SHP77 treated with DMSO at 0.1 percent for 48 hours (cell line): ENCODE results near the gene FARSB.

Source experiments
- DNase-seq: peaks from one replicate; lab custom pipeline; 2025; lab: John Stamatoyannopoulos, UW

FARSB gene

DNA sequence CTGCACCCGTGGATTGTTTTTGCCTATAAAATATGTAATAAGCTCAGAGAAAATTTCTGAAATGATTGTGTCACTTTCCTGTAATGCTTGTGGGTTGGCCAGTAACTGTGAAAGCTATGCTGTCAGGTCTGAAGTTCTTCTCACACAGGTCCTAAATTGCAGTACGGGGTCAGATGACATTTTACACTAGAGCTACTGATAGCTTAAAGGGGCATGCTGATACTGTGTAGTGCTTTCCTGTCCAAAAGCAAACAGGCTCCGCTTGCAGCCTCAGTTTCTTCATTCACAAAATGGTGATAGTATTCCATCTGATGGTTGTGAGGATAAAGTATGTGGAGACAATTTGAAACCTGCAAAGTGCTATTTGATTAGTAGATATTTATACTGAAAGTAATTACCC lies 7.6 kb upstream of the FARSB start:
- DNase-seq, result no peak

DNA sequence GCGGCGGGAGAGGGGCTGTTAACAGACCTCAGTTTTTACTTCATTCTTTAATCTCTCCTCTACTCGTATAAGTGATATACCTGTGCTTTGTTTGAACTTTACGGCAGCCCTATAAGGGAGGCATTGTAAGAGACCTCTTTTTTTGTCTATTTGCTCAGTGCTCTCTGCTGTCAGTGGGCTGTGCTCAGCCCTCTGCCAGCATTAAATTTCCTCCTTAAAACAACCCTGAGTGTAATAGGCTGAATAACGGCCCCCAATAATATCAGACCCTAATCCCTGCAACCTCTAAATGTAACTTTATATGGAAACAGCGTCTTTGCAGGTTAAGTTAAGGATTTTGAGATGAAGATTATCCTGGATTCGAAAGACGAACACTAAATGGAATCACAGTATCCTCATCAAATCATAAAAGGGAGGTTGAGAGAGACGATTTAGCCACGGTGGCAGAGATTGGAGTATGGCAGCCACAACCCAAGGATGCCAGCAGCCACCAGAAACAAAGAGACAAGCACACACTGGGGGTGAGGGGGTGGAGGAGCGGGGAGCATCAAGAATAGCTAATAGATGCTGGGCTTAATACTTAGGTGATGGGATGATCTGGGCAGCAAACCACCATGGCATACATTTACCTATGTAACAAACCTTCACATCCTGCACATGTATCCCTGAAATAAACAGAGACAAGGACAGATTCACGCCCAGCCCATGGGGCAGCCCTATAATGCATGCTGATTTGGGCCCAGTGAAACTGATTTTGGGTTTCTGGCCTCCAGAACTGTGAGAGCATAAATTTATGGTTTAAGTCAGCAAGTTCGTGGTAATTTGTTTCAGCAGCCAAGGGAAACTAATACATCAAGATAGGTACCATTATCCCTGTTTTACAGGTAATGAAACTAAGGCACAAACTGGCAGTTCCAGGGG lies 894 bp upstream of the FARSB start:
- no peak for DNase-seq

DNA sequence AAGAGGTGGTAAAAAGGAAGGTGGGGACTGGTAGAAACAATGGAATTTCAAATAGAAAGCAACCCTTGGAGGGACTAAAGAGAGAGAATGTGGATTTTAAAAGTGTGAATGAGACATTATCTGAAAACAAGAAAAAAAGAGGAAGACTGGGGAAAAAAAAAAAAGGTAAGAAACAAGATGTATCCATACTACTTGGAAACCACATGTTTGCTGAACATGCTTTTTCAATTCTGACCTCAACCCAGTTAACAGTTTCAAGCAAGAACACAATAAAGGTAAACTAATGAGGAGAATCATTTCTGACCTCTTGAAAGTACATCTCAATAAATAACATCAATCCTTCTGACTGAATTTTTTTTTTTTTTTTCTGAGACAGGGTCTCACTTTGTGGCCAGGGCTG lies 2.6 kb downstream of the FARSB start:
- no peak for DNase-seq

DNA sequence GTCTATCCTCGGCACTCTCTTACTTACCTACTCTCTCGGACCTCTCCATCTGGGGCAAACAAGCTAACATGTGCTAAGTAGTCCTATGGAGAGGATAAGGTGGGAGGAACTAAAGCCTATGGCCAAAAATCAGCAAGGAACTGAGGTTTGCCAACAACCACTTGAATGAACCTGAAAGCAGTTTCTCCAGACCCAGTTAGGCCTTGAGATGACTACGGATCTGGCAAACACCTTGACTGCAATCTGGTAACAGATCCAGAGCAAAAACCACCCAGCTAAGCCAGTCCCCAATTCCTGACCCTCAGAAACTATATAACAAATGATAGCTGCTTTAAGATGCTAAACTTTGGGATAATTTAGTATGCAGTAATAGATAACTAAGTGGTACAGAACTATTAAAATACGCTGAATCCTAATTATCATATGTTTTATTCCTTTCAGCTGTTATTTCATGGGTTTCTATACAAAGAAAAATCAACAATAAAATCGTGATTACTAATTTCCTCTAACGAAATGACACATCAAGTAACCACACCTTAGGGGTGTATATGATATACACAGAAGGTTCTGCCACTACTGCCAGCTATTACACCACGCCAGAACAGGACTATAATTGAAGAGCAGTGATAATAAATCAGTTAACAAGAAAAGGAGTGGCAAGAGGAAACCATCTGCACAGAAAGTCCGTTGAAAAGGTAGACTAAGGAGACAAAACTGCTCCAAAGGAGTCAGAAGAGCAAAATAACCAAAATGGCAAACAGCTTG lies 3.2 kb downstream of the FARSB start:
- DNase-seq, result no peak

DNA sequence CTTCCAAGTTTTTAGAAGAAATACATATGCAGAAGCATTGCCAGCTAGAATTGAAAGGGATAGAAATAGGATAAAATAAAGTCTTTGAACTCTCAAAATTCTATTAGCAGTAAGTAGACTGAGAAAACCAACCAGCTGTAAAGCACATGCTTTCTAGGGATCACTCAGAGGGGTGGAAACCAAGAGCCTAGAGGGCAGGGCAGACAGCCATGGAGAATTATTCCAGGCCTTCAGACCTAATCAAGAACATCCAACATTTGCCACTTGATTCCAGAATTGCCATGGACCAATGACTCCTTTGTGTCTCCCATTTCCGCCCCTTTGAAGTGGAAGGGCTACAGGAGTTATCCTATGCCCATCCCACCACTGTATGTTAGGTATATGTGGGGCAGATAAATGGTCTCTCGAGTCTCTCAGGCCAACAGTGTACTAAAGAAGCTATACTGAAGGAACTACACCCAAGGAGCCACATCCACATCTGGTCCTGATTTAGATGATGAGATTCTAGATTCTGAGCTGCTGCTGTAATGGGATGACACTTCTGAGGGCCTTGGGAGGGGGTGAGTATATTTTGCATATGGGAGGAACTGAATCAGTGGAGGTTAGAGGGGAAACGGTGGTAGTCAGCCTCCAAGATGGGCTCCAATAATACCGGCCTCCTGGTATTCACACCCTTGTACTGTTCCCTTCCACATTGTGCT lies 4.0 kb downstream of the FARSB start:
- DNase-seq, result no peak

DNA sequence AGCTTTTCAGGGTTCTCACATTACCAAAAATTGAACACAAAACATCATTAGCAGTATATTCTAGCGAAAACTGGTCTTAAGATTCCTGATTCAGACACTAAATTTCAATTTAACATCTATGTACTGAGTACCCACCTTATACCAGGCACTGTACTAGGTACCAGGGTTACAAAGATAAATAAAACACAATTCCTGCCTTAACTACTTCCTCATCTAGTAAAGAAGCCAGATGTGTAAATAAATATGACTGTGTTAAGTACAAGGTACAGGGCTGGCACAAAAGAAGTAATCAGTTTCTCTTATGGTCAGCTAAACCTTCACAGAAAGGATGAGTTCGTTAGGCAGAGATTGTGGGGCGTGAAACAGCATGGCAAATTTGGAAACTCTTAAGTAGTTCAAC lies 6.1 kb downstream of the FARSB start:
- DNase-seq, result no peak

DNA sequence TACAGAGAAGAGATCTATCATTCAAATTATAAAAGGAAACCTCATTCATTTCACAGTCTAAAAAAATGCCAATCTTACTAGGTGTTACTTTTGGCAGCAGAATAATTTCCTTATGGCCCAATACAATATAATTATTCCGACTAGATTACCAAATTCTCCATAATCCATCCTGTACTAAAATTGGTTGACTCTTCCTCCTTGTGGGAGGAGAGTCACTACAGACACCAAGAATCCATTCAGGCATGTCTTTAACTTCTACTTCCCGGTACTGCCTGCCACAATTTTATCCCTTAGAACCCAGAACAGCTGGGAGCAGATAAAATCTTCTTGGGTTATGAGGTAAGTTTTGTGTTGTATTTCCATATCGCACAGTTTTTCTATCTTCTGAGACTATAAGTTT lies 9.9 kb downstream of the FARSB start:
- DNase-seq, result no peak

DNA sequence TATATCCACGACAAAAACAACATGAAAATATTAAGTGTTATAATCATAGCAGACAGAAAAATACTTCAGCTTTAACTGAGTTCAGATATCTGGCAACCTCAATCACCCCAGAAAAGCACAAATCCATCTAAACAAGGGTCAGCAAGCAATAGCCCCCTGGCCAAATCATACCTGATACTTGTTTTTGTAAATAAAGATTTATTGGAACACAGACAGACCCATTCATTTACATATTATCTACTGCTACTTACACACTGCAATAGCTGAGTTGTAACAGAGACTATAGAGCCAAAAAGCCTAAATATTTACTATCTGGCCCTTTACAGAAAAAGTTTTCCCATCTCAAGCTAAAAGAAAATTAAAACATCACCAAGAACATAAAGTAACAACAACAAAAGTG lies 12.8 kb downstream of the FARSB start:
- DNase-seq, result no peak

DNA sequence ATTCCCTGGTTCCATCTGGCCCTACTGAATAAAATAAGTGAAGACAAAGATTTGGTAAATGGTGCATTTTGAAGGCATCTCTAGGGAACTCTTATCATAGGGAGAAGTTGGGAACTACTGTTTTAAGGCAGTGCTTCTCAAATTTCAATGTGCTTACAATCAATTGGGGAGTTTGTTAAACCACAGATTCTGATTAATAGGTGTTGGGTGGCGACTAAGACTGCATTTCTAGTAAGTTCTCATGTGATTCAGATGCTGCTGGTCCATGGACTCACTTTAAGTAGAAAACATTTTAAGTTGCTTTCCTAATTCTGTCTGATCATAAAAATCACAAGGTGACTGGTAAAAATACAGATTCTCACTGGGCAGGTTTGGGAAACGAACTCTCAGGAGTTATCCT lies 14.6 kb downstream of the FARSB start:
- DNase-seq, result no peak

DNA sequence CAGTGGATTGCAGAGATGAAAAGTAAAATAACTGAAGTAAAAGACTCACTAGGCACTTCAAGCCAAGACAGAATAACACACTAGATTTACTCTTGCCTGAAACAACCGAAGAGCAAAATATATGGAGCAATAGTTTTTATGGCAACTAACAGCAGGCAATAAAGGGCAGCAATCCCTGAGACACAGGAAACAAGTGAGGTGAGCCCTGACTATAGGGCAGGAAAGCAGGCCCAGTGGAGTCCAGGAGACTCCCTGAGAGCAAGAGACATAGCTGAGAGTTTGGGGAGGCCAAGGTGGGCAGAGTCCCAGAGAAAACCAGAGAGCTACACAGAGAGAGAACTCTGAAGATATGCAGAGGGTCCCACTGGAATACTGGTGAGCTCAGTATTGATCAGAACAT lies 18.8 kb downstream of the FARSB start:
- DNase-seq, result no peak

DNA sequence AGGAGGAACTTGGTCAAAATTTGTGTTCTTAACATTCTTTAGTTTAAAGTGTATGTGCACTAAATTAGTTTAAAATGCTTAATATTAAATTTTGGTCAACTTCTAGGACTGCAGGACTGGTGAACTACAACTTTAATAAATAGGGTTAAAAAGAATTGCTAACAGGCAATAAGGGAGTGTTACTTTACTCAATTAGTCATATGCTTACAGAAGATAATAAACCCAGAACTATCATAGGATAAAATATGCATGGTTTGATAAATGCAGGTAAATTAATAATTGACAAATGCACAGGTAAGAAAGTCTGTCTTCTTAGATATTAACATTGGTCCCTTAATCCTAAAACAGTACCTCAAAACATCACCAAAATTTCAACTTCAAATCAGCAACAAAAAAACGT lies 20.6 kb downstream of the FARSB start:
- DNase-seq, result no peak

DNA sequence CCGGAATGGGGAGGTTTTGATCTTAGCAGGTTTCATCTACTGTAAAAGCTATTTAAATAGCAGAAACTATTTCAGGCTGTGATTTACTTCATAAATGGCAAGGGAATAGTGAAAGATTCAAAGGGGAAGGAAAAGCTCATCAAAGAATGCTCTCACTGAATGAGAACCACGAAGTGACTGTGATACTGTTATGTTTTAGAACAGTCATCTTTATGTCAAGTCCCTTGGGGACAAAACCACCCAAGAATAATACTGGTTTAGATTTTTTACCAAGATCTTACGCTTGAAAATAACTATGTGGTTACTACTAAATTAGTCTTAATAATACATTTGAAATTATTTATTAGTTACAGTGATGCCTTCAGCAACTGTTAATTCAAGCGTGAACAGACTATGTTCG lies 28.1 kb downstream of the FARSB start:
- no peak for DNase-seq

DNA sequence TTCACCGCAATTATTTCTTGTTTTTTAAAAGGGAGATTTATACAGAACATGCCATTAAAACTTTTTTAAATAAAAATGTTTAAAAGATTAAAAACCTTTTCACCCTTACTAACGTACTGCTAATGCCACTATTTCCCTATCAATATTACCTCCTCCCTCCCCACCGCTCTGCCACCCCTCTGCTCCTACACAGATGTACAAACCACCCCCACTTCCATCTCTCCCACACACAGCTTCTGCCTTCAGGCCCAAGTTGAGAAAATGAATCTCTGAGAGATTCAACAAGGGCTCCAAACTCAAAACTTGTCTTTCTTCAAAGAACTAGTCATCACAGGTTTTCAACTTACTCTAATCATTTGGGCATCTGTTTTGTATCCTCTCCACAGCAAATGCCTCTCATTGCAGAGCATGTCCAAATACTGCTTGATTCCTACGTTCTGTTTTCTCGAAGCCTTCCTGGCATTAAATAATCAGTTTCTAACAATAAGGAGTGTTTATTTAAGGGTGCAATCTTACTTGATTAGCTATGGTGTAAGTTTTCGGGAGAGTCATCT lies 32.1 kb downstream of the FARSB start:
- no peak for DNase-seq

DNA sequence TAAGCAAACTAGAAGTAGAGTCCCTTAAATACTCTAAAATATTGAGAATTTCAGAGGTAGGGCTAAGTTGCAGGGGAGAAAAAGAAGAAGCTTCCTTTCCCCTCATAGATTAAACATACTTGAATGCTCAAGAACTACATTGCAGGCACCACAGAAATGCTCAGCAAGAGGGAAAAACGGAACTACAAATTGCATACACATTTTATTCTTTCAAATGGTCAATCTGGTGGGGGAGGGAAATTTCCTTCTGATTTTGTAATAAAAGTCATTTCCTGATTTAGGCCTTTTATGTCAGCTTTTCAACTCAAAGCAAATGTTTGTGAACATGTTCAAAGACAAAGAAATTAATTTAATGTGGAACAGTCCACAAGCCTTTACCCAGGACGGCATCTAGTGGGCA lies 33.0 kb downstream of the FARSB start:
- no peak for DNase-seq

DNA sequence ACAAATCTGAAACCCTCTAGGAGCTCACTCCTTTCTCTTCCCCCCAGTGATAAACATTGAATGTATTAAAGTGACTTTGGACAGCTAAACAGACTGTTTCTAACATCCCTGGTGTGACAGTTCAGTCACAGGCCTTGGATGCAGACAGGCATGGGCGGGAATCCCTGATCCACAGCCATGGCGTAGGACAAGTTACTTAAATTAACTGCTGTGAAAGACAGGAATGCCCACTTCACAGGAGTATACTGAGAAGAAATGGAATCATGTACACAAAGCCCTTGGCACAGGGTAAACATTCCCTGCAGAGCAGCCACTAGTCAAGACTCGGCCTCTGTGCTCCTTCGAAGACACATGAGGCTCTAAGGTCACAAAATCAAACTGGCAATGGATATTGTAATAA lies 34.0 kb downstream of the FARSB start:
- DNase-seq, result no peak

DNA sequence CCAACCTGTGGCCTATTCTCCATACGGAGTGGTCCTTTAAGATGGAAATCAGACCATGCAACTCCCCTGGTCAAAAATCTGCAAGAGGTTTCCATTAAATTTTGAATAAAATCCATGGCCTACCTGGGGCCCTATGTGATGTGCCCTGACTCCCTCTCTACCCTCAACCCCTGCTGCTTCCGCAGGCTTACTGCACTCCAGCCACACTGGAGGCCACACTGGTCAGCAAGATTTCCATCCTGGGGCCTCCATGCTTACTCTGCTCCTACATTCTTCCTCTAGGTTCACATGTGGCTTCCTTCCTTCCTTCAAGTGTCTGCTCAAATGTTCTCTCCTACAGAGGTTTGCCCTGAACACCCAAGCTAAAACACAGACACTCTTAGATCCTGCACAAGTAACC lies 40.6 kb downstream of the FARSB start:
- DNase-seq, result no peak

DNA sequence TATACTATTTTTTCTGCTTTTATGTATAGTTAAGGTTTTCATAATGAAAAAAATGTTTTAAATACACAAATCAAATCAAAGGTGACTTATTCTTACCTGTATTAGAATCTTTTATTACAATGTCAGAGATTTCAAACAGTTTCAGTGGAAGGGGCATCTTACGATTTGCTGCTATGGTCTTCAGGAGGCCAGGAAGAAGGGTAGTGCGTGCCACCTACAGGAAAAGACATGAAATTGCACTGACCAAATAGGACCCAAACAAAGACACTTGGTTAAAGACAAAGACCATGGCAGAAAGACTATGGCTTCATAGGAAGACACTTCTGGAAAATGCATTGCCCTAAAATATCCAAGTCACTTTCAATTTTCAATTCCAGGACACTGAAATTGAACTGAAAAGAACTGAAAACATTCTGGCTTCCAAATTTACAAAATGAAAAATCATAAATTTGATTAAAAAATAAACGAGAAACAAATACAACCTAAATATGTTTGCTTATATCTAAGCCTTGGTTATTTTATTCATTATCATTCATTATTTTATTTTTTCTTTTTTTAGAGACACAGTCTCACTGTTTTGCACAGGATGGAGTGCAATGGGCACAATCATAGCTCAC lies 42.1 kb downstream of the FARSB start:
- peak; percentile 14 for DNase-seq

DNA sequence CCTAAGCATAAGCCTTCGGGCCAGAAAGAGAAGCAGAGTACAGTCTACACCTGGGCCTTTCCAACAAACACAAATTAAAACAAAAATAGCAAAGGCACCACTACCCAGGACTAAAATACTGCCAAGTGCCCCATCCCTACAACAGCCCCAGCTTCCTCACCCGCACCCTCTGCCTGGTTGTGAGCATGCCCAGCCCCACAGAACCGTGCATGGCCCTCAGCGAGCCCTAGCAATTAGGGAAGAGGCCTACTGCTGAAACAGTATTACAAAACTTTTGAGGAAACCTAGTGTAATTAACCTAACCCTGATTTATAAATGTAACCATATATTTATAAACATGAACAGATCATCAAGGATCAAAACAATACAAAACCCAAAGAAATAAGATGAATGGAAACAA lies 44.2 kb downstream of the FARSB start:
- no peak for DNase-seq

DNA sequence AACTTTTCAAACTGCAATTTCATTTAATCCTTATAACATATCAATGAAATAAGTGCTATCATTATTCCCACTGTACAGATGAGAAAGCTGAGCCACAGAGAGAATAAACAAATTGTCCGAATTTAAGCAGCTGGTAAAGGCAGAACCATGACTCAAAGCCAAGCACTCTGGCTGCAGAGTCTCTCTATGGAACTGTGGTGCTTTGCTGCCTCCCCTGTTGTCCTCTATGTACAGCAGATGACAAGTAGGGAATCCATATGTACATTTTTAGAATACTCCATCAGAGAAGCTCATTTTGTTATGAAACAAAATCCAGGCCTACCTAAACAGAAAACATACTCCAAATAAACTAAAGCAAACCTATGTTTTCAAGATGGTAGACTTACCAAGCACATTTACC lies 45.1 kb downstream of the FARSB start:
- no peak for DNase-seq

DNA sequence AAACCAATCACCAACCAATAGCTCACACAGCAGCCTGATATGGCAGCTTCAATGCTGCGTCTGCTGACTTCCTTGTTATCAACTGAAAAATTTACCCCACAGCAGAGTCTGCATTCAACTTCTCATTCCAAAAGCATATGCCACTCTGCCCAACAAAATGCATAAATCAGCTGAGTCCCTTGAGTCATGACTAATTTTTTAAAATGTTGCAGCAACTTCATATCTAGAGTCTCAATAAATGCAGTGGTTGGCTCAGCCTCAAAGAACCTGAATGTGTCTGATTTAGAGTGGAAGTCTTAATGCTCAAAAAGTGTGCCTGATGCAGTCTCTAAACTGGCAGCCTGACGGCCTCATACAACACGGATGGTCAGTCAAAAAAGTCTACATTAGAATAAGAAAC lies 46.5 kb downstream of the FARSB start:
- DNase-seq, result no peak

DNA sequence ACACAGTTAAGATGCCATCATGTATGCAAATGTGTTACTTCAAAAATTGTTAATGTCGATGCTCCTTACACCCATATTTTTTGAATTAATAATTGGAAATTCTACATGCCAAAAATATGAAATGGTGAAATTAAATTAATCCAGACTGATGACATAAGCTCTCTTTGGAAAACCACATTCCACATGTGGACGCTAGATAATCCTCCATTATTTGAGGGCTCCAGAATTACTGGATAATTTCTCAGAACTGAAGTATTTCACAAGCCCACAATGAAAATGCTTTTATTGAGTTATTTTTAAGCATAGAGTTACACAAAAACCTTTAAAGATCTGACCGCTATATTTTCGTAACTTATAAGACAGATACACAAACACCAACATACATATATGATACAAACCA lies 47.8 kb downstream of the FARSB start:
- no peak for DNase-seq

DNA sequence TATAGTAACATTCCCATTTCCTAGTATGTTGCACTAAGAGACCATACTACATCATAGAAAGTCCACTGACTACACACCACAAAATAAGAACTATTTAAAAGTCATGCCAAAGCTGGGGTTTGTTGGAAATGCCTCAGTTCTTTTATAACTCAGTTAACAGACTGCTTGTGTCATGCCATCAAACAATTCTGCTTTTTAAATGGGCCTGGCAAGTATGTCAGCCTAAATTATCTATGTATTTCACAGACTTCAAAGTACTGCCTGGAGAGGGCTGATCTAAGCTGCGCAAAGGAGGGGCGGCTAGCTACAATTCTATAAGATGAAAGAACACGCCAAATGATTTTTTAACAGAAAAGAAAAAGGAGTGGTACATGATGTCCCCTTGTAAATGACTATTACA lies 49.6 kb downstream of the FARSB start:
- no peak for DNase-seq
